H9 (cell line): ENCODE data around the gene DYNC2H1. TPM values are rescaled to one million over a fixed set of nuclear protein-coding genes. Genes with fewer than 3 reads are reported as not detected.

Experiments used
- DNase-seq: peaks from one replicate; pipeline ENCODE4 v3.0.0-alpha.2; 2017
- H2AFZ ChIP-seq: one replicate; pipeline ENCODE4 v1.6.1; 2013; ENCODE audit warnings: mild to moderate bottlenecking, low read length, control low read depth, moderate library complexity
- H2AK5ac ChIP-seq: 2 replicates; pipeline ENCODE4 v1.6.1; 2013; ENCODE audit warnings: low read length, control low read depth, mixed read lengths; ENCODE audit not compliant: insufficient read length
- H2BK120ac ChIP-seq: one replicate; pipeline ENCODE4 v1.6.1; 2013; ENCODE audit warnings: low read depth, mild to moderate bottlenecking, low read length, control low read depth, inconsistent platforms; ENCODE audit not compliant: poor library complexity, severe bottlenecking
- H2BK12ac ChIP-seq: 2 replicates; pipeline ENCODE4 v1.6.1; 2013; ENCODE audit warnings: low read length, control low read depth, mixed read lengths, low read depth; ENCODE audit not compliant: insufficient read length
- H2BK15ac ChIP-seq: 2 replicates; pipeline ENCODE4 v1.6.1; 2013; ENCODE audit warnings: low read depth, low read length, control low read depth
- H2BK20ac ChIP-seq: one replicate; pipeline ENCODE4 v1.6.1; 2013; ENCODE audit warnings: low read depth, mild to moderate bottlenecking, low read length, control low read depth, inconsistent platforms; ENCODE audit not compliant: poor library complexity, severe bottlenecking
- H2BK5ac ChIP-seq: 2 replicates; pipeline ENCODE4 v1.6.1; 2013; ENCODE audit warnings: low read length, control low read depth, mixed read lengths; ENCODE audit not compliant: insufficient read length
- H3K14ac ChIP-seq: 2 replicates; pipeline ENCODE4 v1.6.1; 2013; ENCODE audit warnings: low read length, control low read depth; ENCODE audit not compliant: insufficient read depth
- H3K18ac ChIP-seq: 2 replicates; pipeline ENCODE4 v1.6.1; 2013; ENCODE audit warnings: low read depth, mild to moderate bottlenecking, mixed read lengths, low read length, control low read depth; ENCODE audit not compliant: insufficient read length
- H3K23ac ChIP-seq: 2 replicates; pipeline ENCODE4 v1.6.1; 2013; ENCODE audit warnings: low read length, control low read depth, mixed read lengths, low read depth; ENCODE audit not compliant: insufficient read length
- H3K23me2 ChIP-seq: 2 replicates; pipeline ENCODE4 v1.6.1; 2013; ENCODE audit warnings: low read depth, mild to moderate bottlenecking, mixed read lengths, low read length, control low read depth; ENCODE audit not compliant: insufficient read length, poor library complexity, severe bottlenecking
- H3K27ac ChIP-seq: 2 replicates; pipeline ENCODE4 v1.5.1; 2013; ENCODE audit warnings: low read length, control low read depth, mixed read lengths, low read depth; ENCODE audit not compliant: insufficient read length
- H3K27me3 ChIP-seq: 2 replicates; pipeline ENCODE4 v1.6.1; 2013; ENCODE audit warnings: low read length, control low read depth, inconsistent platforms; ENCODE audit not compliant: insufficient read depth
- H3K4ac ChIP-seq: 2 replicates; pipeline ENCODE4 v1.6.1; 2013; ENCODE audit warnings: low read depth, mild to moderate bottlenecking, control low read depth, inconsistent platforms, low read length, moderate library complexity
- H3K4me1 ChIP-seq: 2 replicates; pipeline ENCODE4 v1.6.1; 2013; ENCODE audit warnings: low read length, control low read depth, inconsistent platforms; ENCODE audit not compliant: insufficient read depth
- H3K4me2 ChIP-seq: 2 replicates; pipeline ENCODE4 v1.6.1; 2013; ENCODE audit warnings: low read length, control low read depth, mixed read lengths; ENCODE audit not compliant: insufficient read length, insufficient read depth
- H3K56ac ChIP-seq: 2 replicates; pipeline ENCODE4 v1.6.1; 2013; ENCODE audit warnings: low read depth, mild to moderate bottlenecking, mixed read lengths, low read length, control low read depth; ENCODE audit not compliant: insufficient read length
- H3K79me1 ChIP-seq: 2 replicates; pipeline ENCODE4 v1.6.1; 2013; ENCODE audit warnings: low read depth, mild to moderate bottlenecking, moderate library complexity, low read length, control low read depth, inconsistent platforms; ENCODE audit not compliant: insufficient read depth, poor library complexity, severe bottlenecking
- H3K79me2 ChIP-seq: 2 replicates; pipeline ENCODE4 v1.6.1; 2013; ENCODE audit warnings: low read length, control low read depth, inconsistent platforms; ENCODE audit not compliant: insufficient read depth
- H3K9ac ChIP-seq: 2 replicates; pipeline ENCODE4 v1.6.1; 2013; ENCODE audit warnings: low read length, control low read depth, mixed read lengths; ENCODE audit not compliant: insufficient read length; ENCODE audit errors: extremely low read depth
- H3K9me3 ChIP-seq: one replicate; pipeline ENCODE4 v1.6.1; 2013; ENCODE audit warnings: low read depth, low read length, inconsistent platforms; ENCODE audit not compliant: control insufficient read depth
- H3T11ph ChIP-seq: one replicate; pipeline ENCODE4 v1.6.1; 2013; ENCODE audit warnings: mild to moderate bottlenecking, low read length, control low read depth, inconsistent platforms
- H4K20me1 ChIP-seq: one replicate; pipeline ENCODE4 v1.6.1; 2013; ENCODE audit not compliant: control insufficient read depth, insufficient read length, insufficient read depth
- H4K5ac ChIP-seq: 2 replicates; pipeline ENCODE4 v1.6.1; 2013; ENCODE audit warnings: low read depth, mild to moderate bottlenecking, mixed read lengths, low read length, control low read depth; ENCODE audit not compliant: insufficient read length
- H4K8ac ChIP-seq: replicated peaks from 2 replicates; pipeline ENCODE4 v1.6.1; 2013; ENCODE audit warnings: low read length, control low read depth, mixed read lengths, low read depth; ENCODE audit not compliant: insufficient read length
- H4K91ac ChIP-seq: 2 replicates; pipeline ENCODE4 v1.6.1; 2013; ENCODE audit warnings: low read depth, mild to moderate bottlenecking, moderate library complexity, mixed read lengths, low read length, control low read depth; ENCODE audit not compliant: insufficient read length
- H3K27ac Mint-ChIP-seq, 3 experiments: 2 replicates in 2 of 3; 3 replicates in 1 of 3; pipeline ENCODE4 v1.8.0; 2020 to 2021; ENCODE audit warnings: mixed read lengths in 3 of 3, mild to moderate bottlenecking in 1 of 3, moderate library complexity in 1 of 3
- H3K27me3 Mint-ChIP-seq: 2 replicates; pipeline ENCODE4 v1.8.0; 2021; ENCODE audit warnings: low read depth, mild to moderate bottlenecking, moderate library complexity, mixed read lengths
- H3K36me3 Mint-ChIP-seq, 3 experiments: 2 replicates in 2 of 3; 3 replicates in 1 of 3; pipeline ENCODE4 v1.8.0; 2020 to 2021; ENCODE audit warnings: low read depth in 3 of 3, mixed read lengths in 3 of 3; ENCODE audit not compliant: insufficient read depth in 1 of 3
- H3K4me1 Mint-ChIP-seq, 2 experiments: 2 replicates each; pipeline ENCODE4 v1.8.0; 2020; ENCODE audit warnings: mixed read lengths in 2 of 2
- H3K4me3 Mint-ChIP-seq, 2 experiments: 2 replicates in 1 of 2; 3 replicates in 1 of 2; pipeline ENCODE4 v1.8.0; 2020 to 2021; ENCODE audit warnings: mild to moderate bottlenecking in 2 of 2, mixed read lengths in 2 of 2, moderate library complexity in 1 of 2
- H3K9me3 Mint-ChIP-seq, 2 experiments: 2 replicates in 1 of 2; 3 replicates in 1 of 2; pipeline ENCODE4 v1.8.0; 2020; ENCODE audit warnings: mild to moderate bottlenecking in 2 of 2, mixed read lengths in 2 of 2, moderate library complexity in 1 of 2
- WGBS: extraction: QIAGEN DNeasy Blood & Tissue Kit; methylation state at CpG from one replicate; pipeline ENCODE4 v1.1.7; 2013; ENCODE audit warnings: missing lambda C conversion rate, low lambda C conversion rate, mixed read lengths; ENCODE audit not compliant: insufficient read length; ENCODE audit errors: extremely low coverage; 5-methylcytosine and 5-hydroxymethylcytosine counted together
- total RNA-seq: library from RNA; stranded (reverse); gene quantifications from 2 replicates; pipeline ENCODE4 v1.2.1, GENCODE V29; 2021
- TF ChIP-seq, protein P1 (sequence below): fragments of 200-600 bp; sonication (generic); conservative IDR thresholded peaks from 3 replicates; pipeline ENCODE4 v1.8.0; 2021; ENCODE audit warnings: antibody characterized with exemption, mild to moderate bottlenecking

DYNC2H1 gene
- total RNA-seq, 1 experiment from 2014 or later = 13.2 TPM

DNA sequence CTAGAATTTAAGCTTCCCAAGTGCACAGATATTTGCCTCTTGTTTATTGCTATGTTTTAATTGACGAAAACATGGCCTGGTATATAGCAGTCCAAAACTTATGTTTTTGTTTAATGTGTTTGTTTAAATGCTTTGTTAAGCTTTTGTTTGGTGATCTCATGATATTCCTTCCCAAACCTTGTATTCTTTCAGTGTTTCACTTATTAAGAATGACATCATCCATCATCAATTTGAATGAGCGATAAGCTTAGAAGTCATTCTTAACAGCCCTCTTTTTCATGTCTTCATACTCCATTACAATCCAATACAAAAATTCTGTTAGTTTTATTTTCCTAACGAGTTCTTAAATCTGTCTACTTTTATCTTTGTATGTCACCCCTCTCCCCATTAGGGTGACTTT lies 206.0 kb downstream of the DYNC2H1 start:
- no peak overlapping the region for H3K4me3 Mint-ChIP-seq
- Histone ChIP-seq H3K4me1 (no peaks in the 10 kb centered on the region), H4K8ac (no peak overlapping the region), H2BK15ac (no peak overlapping the region), H3K27ac (no peak overlapping the region), H3K9ac (no peak overlapping the region), H4K20me1 (no peaks in the 10 kb centered on the region), H3K23ac (no peak overlapping the region), H4K91ac (no peak overlapping the region), H2BK20ac (no peak overlapping the region), H3K79me1 (no peaks in the 10 kb centered on the region), H2BK120ac (no peak overlapping the region), H3K4ac (no peak overlapping the region), H3K14ac (no peak overlapping the region), H3K79me2 (no peaks in the 10 kb centered on the region), H3T11ph (no peak overlapping the region), H2AFZ (no peak overlapping the region), H2AK5ac (no peak overlapping the region), H2BK12ac (no peak overlapping the region), H2BK5ac (no peak overlapping the region), H3K9me3 (no peaks in the 10 kb centered on the region), H3K4me2 (no peak overlapping the region), H3K56ac (no peak overlapping the region), H3K23me2 (no peaks in the 10 kb centered on the region), H3K18ac (no peak overlapping the region), H3K27me3 (no peaks in the 10 kb centered on the region), H4K5ac (no peak overlapping the region)
- H3K27ac Mint-ChIP-seq = no peak overlapping the region
- TF ChIP-seq, protein P1, sequence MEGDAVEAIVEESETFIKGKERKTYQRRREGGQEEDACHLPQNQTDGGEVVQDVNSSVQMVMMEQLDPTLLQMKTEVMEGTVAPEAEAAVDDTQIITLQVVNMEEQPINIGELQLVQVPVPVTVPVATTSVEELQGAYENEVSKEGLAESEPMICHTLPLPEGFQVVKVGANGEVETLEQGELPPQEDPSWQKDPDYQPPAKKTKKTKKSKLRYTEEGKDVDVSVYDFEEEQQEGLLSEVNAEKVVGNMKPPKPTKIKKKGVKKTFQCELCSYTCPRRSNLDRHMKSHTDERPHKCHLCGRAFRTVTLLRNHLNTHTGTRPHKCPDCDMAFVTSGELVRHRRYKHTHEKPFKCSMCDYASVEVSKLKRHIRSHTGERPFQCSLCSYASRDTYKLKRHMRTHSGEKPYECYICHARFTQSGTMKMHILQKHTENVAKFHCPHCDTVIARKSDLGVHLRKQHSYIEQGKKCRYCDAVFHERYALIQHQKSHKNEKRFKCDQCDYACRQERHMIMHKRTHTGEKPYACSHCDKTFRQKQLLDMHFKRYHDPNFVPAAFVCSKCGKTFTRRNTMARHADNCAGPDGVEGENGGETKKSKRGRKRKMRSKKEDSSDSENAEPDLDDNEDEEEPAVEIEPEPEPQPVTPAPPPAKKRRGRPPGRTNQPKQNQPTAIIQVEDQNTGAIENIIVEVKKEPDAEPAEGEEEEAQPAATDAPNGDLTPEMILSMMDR = no peak
- H3K36me3 Mint-ChIP-seq = no peaks in the 10 kb centered on the region; a peak in 1 of 7 replicates
- no peaks in the 10 kb centered on the region for H3K9me3 Mint-ChIP-seq
- DNase-seq = no peak
- no CpG with 5 or more reads among the region's 3 CpGs for WGBS
- no peaks in the 10 kb centered on the region for H3K4me1 Mint-ChIP-seq
- H3K27me3 Mint-ChIP-seq = no peaks in the 10 kb centered on the region
